Activated naive CD4-positive, alpha-beta T cell treated with anti-CD3 and anti-CD28 coated beads for 36 hours (primary cell): Measurements from ENCODE around the gene FHIT. TPM values are rescaled to one million over a fixed set of nuclear protein-coding genes. Genes with fewer than 3 reads are reported as not detected.

Source experiments
- CTCF ChIA-PET: fragments of 350-600 bp; sonication (Branson Sonifier 250); formaldehyde crosslinking; loops from one replicate; lab custom pipeline; 2021; ENCODE audit warnings: antibody characterized with exemption; lab: Charles Lee
- DNase-seq: peaks from one replicate; pipeline ENCODE4 v3.0.0-alpha.2; 2020
- H3K27ac Mint-ChIP-seq: one replicate; pipeline ENCODE4 v1.8.0; 2021; ENCODE audit warnings: mild to moderate bottlenecking, mixed read lengths
- H3K27me3 Mint-ChIP-seq: one replicate; pipeline ENCODE4 v1.8.0; 2021; ENCODE audit warnings: low read depth, mixed read lengths
- H3K36me3 Mint-ChIP-seq: one replicate; pipeline ENCODE4 v1.8.0; 2021; ENCODE audit warnings: low read depth, mixed read lengths
- H3K4me1 Mint-ChIP-seq: one replicate; pipeline ENCODE4 v1.8.0; 2021; ENCODE audit warnings: low read depth, mixed read lengths
- H3K4me3 Mint-ChIP-seq: one replicate; pipeline ENCODE4 v1.8.0; 2021; ENCODE audit warnings: mild to moderate bottlenecking, moderate library complexity, mixed read lengths
- H3K9me3 Mint-ChIP-seq: one replicate; pipeline ENCODE4 v1.8.0; 2021; ENCODE audit warnings: mixed read lengths
- intact Hi-C: fragments of 100-400 bp; cut with micrococcal nuclease; formaldehyde crosslinking; loops from one replicate; pipeline ENCODE4 v1.15.1; 2023
- total RNA-seq, 2 experiments: library from RNA; stranded (reverse); gene quantifications; one replicate each; pipeline ENCODE4 v1.2.3, GENCODE V29; 2021

The FHIT gene
- total RNA-seq, 2 experiments from 2014 or later = 20.2 to 22.7 TPM

- no peak for DNase-seq
- no peak overlapping the region for H3K27ac Mint-ChIP-seq
- intact Hi-C loops = no loop called here
- H3K9me3 Mint-ChIP-seq = no peaks in the 10 kb centered on the region
- H3K36me3 Mint-ChIP-seq = peaks cover 25% of the 10 kb centered on the region
- no peaks in the 10 kb centered on the region for H3K27me3 Mint-ChIP-seq
- no peak overlapping the region for H3K4me3 Mint-ChIP-seq
- peaks cover 49% of the 10 kb centered on the region for H3K4me1 Mint-ChIP-seq
- CTCF ChIA-PET = no interaction called here
Measured at GRCh38 chr3:59913645-59914044, 1337.6 kb downstream of the FHIT start.

- CTCF ChIA-PET = no interaction called here
- DNase-seq = no peak
- intact Hi-C loops = no loop called here
- peaks cover 32% of the 10 kb centered on the region for H3K36me3 Mint-ChIP-seq
- H3K4me1 Mint-ChIP-seq = peaks cover 67% of the 10 kb centered on the region
- H3K27ac Mint-ChIP-seq = no peak overlapping the region
- no peaks in the 10 kb centered on the region for H3K27me3 Mint-ChIP-seq
- no peak overlapping the region for H3K4me3 Mint-ChIP-seq
- peaks cover 2% of the 10 kb centered on the region for H3K9me3 Mint-ChIP-seq
Measured at GRCh38 chr3:59908701-59909100, 1342.6 kb downstream of the FHIT start.

- Mint-ChIP-seq H3K36me3 (peaks cover 35% of the 10 kb centered on the region), H3K4me1 (peaks cover 71% of the 10 kb centered on the region), H3K4me3 (no peak overlapping the region), H3K27me3 (no peaks in the 10 kb centered on the region), H3K9me3 (peaks cover 2% of the 10 kb centered on the region), H3K27ac (no peak overlapping the region)
- intact Hi-C loops = no loop called here
- no peak for DNase-seq
- CTCF ChIA-PET = no interaction called here
Measured at GRCh38 chr3:59908280-59908679, 1343.0 kb downstream of the FHIT start.

- intact Hi-C loops = loop anchor here (2.0 kb wide), 1 partner anchor 31 kb away; no protein-coding TSS in a partner anchor
- CTCF ChIA-PET = interaction anchor here (0.7 kb wide), 1 partner anchor 92 kb away, joined by 3 read pairs; no protein-coding TSS in a partner anchor
- peaks cover 2% of the 10 kb centered on the region for H3K9me3 Mint-ChIP-seq
- peaks cover 62% of the 10 kb centered on the region for H3K4me1 Mint-ChIP-seq
- H3K27me3 Mint-ChIP-seq = no peaks in the 10 kb centered on the region
- H3K4me3 Mint-ChIP-seq = no peak overlapping the region
- peak overlapping the region; percentile 63 for H3K27ac Mint-ChIP-seq
- DNase-seq = no peak
- H3K36me3 Mint-ChIP-seq = peaks cover 37% of the 10 kb centered on the region
Measured at GRCh38 chr3:59904296-59904695, 1347.0 kb downstream of the FHIT start.

GRCh38 chr3:59899061-59899460 is 1352.2 kb downstream of the FHIT start:
- Mint-ChIP-seq H3K4me3 (no peak overlapping the region), H3K27ac (no peak overlapping the region), H3K27me3 (no peaks in the 10 kb centered on the region), H3K36me3 (peaks cover 27% of the 10 kb centered on the region), H3K4me1 (peaks cover 61% of the 10 kb centered on the region), H3K9me3 (no peaks in the 10 kb centered on the region)
- CTCF ChIA-PET = no interaction called here
- intact Hi-C loops = no loop called here
- no peak for DNase-seq

- intact Hi-C loops = no loop called here
- H3K27ac Mint-ChIP-seq = no peak overlapping the region
- no peaks in the 10 kb centered on the region for H3K27me3 Mint-ChIP-seq
- H3K4me1 Mint-ChIP-seq = peaks cover 48% of the 10 kb centered on the region
- peak; percentile 37 for DNase-seq
- no peak overlapping the region for H3K4me3 Mint-ChIP-seq
- H3K9me3 Mint-ChIP-seq = no peaks in the 10 kb centered on the region
- CTCF ChIA-PET = no interaction called here
- H3K36me3 Mint-ChIP-seq = peaks cover 17% of the 10 kb centered on the region
Measured at GRCh38 chr3:59895972-59896371, 1355.3 kb downstream of the FHIT start.

- peaks cover 54% of the 10 kb centered on the region for H3K4me1 Mint-ChIP-seq
- no peak for DNase-seq
- no peaks in the 10 kb centered on the region for H3K9me3 Mint-ChIP-seq
- CTCF ChIA-PET = no interaction called here
- H3K27me3 Mint-ChIP-seq = no peaks in the 10 kb centered on the region
- H3K36me3 Mint-ChIP-seq = peaks cover 10% of the 10 kb centered on the region
- no peak overlapping the region for H3K4me3 Mint-ChIP-seq
- H3K27ac Mint-ChIP-seq = peak overlapping the region; percentile 50
- intact Hi-C loops = no loop called here
Measured at GRCh38 chr3:59894425-59895121, 1356.7 kb downstream of the FHIT start.

- Mint-ChIP-seq H3K27me3 (no peaks in the 10 kb centered on the region), H3K27ac (no peak overlapping the region), H3K4me1 (peaks cover 62% of the 10 kb centered on the region), H3K9me3 (no peaks in the 10 kb centered on the region), H3K36me3 (peaks cover 6% of the 10 kb centered on the region), H3K4me3 (no peak overlapping the region)
- no peak for DNase-seq
- intact Hi-C loops = no loop called here
- CTCF ChIA-PET = no interaction called here
Measured at GRCh38 chr3:59890639-59891038, 1360.6 kb downstream of the FHIT start.

- Mint-ChIP-seq H3K9me3 (peaks cover 3% of the 10 kb centered on the region), H3K4me3 (no peak overlapping the region), H3K4me1 (peaks cover 75% of the 10 kb centered on the region), H3K27me3 (no peaks in the 10 kb centered on the region), H3K27ac (no peak overlapping the region), H3K36me3 (peaks cover 8% of the 10 kb centered on the region)
- CTCF ChIA-PET = no interaction called here
- DNase-seq = no peak
- intact Hi-C loops = no loop called here
Measured at GRCh38 chr3:59886790-59887189, 1364.5 kb downstream of the FHIT start.

- no peaks in the 10 kb centered on the region for H3K27me3 Mint-ChIP-seq
- H3K36me3 Mint-ChIP-seq = peaks cover 8% of the 10 kb centered on the region
- no peak for DNase-seq
- intact Hi-C loops = no loop called here
- H3K4me1 Mint-ChIP-seq = peaks cover 79% of the 10 kb centered on the region
- no peak overlapping the region for H3K4me3 Mint-ChIP-seq
- no peak overlapping the region for H3K27ac Mint-ChIP-seq
- CTCF ChIA-PET = interaction anchor here (0.6 to 1.3 kb wide), 3 partner anchors 39 to 193 kb away, joined by 3 read pairs; no protein-coding TSS in a partner anchor
- H3K9me3 Mint-ChIP-seq = peaks cover 3% of the 10 kb centered on the region
Measured at GRCh38 chr3:59885899-59886400, 1365.3 kb downstream of the FHIT start.

- Mint-ChIP-seq H3K27me3 (no peaks in the 10 kb centered on the region), H3K4me3 (no peak overlapping the region), H3K4me1 (peaks cover 81% of the 10 kb centered on the region), H3K9me3 (peaks cover 3% of the 10 kb centered on the region), H3K27ac (no peak overlapping the region), H3K36me3 (peaks cover 8% of the 10 kb centered on the region)
- CTCF ChIA-PET = interaction anchor here (0.6 to 1.4 kb wide), 4 partner anchors 15 to 325 kb away, joined by 3 read pairs; no protein-coding TSS in a partner anchor
- DNase-seq = peak; percentile 24
- intact Hi-C loops = no loop called here
Measured at GRCh38 chr3:59885101-59885500, 1366.2 kb downstream of the FHIT start.

- CTCF ChIA-PET = interaction anchor here (1.4 kb wide), 1 partner anchor 14 kb away, joined by 3 read pairs; no protein-coding TSS in a partner anchor
- no peak for DNase-seq
- Mint-ChIP-seq H3K9me3 (peaks cover 3% of the 10 kb centered on the region), H3K4me1 (peaks cover 81% of the 10 kb centered on the region), H3K27me3 (no peaks in the 10 kb centered on the region), H3K27ac (no peak overlapping the region), H3K4me3 (no peak overlapping the region), H3K36me3 (peaks cover 8% of the 10 kb centered on the region)
- intact Hi-C loops = no loop called here
Measured at GRCh38 chr3:59884409-59884808, 1366.8 kb downstream of the FHIT start.

- intact Hi-C loops = no loop called here
- H3K9me3 Mint-ChIP-seq = peaks cover 3% of the 10 kb centered on the region
- H3K36me3 Mint-ChIP-seq = peaks cover 7% of the 10 kb centered on the region
- CTCF ChIA-PET = interaction anchor here (1.0 to 1.1 kb wide), 2 partner anchors 24 to 99 kb away, joined by 3 read pairs; no protein-coding TSS in a partner anchor
- DNase-seq = no peak
- no peak overlapping the region for H3K27ac Mint-ChIP-seq
- no peak overlapping the region for H3K4me3 Mint-ChIP-seq
- H3K4me1 Mint-ChIP-seq = peaks cover 86% of the 10 kb centered on the region
- H3K27me3 Mint-ChIP-seq = no peaks in the 10 kb centered on the region
Measured at GRCh38 chr3:59882746-59883145, 1368.5 kb downstream of the FHIT start.
